Measurements from ENCODE around the gene ZNF862.

- no peak for TF ChIP-seq EP300 (IDR thresholded peaks at IDR 0.05)
- peak in 3 of 5 experiments; percentile 25 to 51 (median 33) for TF ChIP-seq CTCF (IDR thresholded peaks at IDR 0.05)
- TF ChIP-seq POLR2A (IDR thresholded peaks at IDR 0.05), result no peak
Measured at GRCh38 chr7:149860821-149861727, 22.9 kb downstream of the ZNF862 start.
